Nucleus accumbens (tissue), 56 donors: ENCODE measurements around the gene DNAH10.

ENCODE experiments used
- DNase-seq, 56 donors: peaks; one replicate each; lab custom pipeline; 2025; lab: John Stamatoyannopoulos, UW

The DNAH10 gene

DNA sequence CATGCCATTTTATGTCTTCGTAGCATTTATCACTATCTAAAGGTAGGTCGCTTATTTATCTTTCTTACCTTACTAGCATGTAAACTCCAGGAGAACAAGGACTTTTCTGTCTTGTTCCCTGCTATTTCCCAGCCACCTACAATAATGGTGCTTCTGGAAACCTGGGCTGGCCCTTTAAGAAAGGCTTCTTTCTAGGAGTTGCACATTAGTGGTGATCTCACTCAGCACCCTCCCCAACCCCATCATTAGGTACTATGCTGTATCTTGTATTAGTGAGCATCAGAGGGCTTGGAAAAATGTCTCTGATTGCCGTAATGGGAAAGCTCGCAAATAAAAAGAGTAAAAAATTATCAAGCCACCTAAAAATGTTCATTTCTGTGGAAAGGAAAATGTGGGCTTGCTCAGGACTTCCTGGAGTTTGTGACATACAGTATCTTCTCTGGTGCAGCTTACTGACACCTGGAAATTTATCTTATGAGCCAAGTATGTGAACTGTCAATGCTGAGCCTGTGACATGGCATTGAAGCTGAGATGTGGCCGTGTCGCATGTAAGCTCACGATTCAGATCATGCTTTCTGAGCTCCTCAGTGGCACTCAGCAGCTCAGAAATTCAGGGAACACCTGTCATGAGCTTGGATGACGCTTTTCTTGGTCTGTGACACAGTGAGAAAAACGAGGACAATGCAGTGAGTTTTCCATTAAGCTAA lies 198.1 kb downstream of the DNAH10 start:
- no peak for DNase-seq

GRCh38 chr12:123960856-123961255 lies 198.8 kb downstream of the DNAH10 start:
- no peak for DNase-seq

- DNase-seq = no peak
Measured at GRCh38 chr12:123961585-123962345, 199.7 kb downstream of the DNAH10 start.

DNA sequence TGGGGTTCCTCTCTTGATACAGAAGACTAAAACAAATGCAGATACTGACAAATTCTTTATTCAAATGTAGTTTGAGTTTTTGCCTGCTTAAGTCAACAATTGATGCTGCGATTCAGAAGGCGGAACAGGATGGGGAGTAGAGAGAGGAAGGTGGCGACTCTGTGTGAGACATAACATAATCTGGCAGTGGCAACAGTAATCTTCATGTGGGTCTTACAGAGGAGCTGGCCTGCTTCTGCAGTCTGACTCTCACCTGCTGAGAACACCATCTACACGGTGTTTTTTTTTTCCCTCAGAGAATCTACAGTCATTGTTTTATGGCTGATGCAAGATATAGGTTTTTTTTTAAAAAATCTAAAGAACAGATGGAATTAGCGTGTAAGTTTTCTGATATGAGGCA lies 200.4 kb downstream of the DNAH10 start:
- no peak for DNase-seq

- DNase-seq = no peak
Measured at GRCh38 chr12:123963821-123964220, 201.7 kb downstream of the DNAH10 start.

GRCh38 chr12:123965382-123965781 lies 203.3 kb downstream of the DNAH10 start:
- no peak for DNase-seq

- no peak for DNase-seq
Measured at GRCh38 chr12:123966596-123966995, 204.5 kb downstream of the DNAH10 start.

GRCh38 chr12:123967121-123967586 lies 205.1 kb downstream of the DNAH10 start:
- no peak for DNase-seq

DNA sequence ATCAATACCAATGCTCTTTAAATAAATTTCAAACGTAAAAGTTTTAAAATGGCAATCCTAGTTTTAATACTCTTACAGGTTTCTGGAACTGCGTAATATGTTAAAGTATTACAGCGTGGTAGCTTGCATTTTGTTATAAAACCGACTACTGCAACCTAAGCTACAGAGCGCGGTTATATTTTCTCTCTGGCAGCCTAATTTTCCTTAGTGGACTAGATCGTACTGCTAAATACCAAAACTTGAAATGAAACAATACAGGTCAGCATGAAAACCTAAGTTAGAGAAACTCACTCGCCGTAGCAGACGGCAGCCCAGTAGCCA lies 209.3 kb downstream of the DNAH10 start:
- no peak for DNase-seq

DNA sequence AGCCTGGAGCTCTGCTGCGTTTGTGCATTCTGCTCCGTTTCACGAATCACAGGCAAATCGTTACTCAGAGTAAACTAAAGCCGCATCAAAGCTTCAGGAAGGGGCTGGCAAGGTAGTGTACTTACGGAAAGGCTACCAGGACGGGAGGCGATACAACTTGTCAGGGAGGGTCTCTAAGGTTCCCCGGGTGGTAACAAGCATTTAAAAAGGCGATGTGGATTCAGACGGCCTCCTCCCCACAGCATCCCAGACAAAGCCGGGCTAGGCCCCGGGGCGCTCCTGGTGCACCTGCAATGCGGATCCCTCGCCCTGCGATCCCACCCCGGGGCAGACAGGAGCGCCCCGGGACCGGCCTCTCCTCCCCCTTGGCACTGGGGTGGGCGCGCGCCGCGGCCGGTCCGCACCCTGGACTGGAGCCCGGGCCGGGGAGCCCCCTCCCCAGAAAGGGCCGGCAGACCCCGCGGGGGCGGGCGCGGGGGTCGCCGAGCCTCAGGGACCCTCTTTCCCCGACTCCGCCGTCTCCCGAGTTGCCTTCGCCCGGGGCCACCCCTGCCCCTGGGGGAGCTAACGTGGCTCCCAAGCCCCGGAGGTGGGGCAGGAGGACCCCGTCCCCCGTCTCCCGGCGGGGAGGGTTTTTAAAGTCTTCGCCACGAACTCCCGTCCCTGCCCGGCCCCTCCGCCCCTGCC lies 209.8 kb downstream of the DNAH10 start:
- peak in 29 of 56 donors; percentile 12 to 80 (median 34) for DNase-seq

DNA sequence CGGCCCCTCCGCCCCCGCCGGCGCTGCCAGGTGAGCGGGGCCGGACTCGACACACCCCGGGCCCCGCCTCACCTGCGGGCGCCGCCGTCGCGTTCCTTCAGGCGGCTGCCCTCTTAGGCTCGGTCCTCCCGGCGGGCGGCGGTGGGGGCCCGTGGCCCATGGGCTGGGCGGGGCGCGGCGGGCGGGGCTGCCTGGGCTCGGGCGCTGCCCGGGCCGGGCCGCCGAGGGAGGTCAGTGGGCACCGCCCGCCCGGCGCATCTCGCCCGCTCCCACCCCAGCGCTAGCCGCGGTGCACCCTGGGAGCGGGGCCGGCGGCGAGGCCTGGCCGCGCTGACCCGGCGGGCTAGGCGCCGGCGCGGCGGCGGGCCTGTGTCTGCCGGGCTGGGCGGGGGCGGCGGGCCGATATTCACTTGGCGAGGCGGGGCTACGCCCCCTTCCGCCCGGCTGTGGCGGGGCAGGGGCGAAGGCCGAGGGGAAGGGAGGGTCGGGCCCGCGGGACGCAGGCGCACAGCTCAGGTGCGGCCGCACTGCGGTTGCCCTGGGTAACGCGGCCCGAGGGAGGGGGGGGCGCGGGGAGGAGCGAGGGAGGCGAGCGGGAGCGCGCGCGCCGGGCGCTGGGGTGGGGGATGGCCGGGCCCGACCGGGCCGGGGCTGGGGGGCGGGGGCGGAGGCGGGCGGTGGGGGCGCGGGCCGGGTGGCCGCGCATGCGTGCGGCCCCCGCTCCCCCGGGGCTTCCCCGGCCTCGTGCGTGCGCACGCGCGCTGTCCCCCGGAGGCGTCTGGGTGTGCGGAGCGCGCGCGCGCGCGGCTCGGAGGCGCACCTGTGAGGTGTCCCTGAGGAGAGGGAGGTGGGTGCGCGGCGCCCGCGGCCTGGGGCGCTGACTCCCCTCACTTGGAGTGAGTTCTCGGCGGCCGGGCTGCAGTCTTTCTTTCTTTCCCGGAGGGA lies 210.6 kb downstream of the DNAH10 start, which contains the start of the genes CCDC92 and ZNF664:
TSS of gene CCDC92 (minus strand) at position 375 of the 945 bp plus-strand sequence. CDS start 28,526 bp downstream, outside the sequence.
TSS of gene ZNF664 (plus strand) at position 759 of the 945 bp plus-strand sequence. CDS start 38,930 bp downstream, outside the sequence.
- peak in 54 of 56 donors; percentile 55 to 93 (median 83) for DNase-seq

DNA sequence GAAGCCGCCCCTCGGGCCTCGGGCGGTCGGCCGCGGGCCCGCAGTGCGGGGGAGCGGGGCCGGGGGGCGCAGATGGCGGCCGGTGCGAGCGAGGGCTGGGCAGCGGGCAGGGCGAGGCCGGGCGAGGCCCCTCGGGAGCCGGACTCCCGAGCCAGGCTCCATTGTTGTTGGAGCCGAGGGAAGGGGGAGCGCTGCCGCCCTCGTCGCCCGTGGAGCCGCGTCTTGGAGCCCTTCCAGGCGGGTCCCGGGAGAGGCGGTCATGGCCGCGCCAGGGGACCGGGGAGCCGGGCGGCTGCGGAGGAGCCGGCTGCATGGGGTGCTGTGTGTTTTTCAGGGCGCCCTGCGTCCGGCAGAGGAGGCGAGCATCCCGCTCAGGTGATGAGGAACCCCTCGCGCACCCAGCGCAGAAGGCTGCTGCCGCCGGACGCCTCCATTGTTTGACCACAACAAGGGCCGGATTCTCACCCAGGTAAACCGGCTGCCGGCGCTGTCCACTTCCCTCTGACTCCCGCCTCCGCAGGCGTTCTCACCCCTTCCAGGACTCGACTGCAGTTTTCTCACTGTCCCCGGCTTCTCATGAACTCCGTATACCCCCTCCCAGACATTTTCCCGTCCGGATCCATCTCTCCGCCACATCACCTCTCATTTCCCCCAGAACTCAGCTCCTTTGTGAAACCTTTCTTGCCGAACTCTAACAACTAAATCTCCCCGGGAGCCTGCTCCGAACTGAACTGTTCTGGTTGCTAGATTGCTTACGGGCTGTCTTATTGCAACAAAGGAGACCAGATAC lies 211.6 kb downstream of the DNAH10 start:
- peak in 28 of 56 donors; percentile 12 to 66 (median 41) for DNase-seq

DNA sequence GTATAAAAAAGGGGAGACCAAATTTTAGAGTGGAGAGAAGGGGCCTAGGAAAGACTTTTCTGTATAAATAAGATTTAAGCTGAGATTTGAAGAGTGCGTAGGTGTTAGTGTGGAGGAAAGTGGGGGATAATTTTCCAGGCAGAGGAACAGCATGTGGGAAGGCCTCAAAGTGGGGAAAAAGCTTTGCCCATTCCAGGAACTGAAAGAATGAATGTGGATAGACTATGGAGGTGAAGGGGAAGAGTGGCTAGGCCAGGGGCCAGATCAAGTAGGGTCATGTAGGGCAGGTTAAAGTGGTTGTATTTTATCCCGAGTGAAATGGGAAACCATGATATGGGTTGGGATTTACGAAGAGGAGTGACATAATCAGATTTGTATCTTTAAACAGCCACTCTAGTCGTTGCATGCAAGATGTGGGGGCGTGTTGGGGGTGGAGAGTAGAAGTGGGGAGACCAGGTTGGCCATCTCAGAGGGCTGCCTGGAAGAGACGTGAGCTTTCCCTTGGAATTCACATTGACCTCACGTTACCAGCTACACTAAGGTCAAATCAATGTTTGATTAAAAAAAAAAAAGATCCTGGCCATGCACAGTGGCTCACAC lies 214.2 kb downstream of the DNAH10 start:
- DNase-seq = no peak

GRCh38 chr12:123979566-123979965 lies 217.5 kb downstream of the DNAH10 start:
- no peak for DNase-seq

- no peak for DNase-seq
Measured at GRCh38 chr12:123982269-123982668, 220.2 kb downstream of the DNAH10 start.

DNA sequence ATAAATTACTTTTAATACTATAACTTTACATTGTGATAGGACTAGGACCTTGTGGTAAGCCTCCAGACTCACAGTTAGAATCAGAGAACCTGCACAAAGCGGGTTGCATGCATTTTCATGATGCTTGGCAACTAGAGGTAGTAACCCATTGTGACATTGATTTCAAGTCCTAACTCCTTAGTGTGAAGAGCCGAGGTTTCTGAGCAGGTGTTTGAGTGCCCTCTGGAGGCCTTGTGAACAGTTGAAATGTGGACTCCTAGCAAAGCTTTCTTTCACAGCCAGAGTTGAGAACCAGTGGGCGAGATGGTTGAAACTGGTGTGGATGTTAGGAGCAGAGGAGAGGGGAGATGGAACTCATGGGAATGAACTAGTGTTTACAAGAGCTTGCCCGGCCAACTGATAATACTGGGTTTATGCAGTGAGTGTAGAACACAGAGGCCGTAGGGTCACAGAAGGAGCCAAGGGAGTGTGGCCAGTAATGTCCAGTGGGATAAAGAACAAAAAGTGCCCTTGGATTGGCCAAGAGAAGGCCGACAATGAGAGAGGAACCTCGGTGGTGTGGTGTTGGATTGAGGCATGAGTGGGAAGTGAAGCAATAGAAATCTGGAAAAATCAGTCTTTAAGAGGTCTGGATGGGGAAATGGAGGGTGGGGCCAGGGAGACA lies 221.9 kb downstream of the DNAH10 start:
- peak in 30 of 56 donors; percentile 8 to 68 (median 36) for DNase-seq

GRCh38 chr12:123984903-123985302 lies 222.8 kb downstream of the DNAH10 start:
- no peak for DNase-seq
